Activated naive CD4-positive, alpha-beta T cell treated with anti-CD3 and anti-CD28 coated beads, Interleukin-2, amount 50 U/mL, for 16 hours (primary cell): ENCODE data around the gene FMNL2.

Source experiments
- DNase-seq: peaks from one replicate; pipeline ENCODE4 v3.0.0-alpha.2; 2020

FMNL2 gene

GRCh38 chr2:152452256-152452973 lies 117.4 kb downstream of the FMNL2 start:
- no peak for DNase-seq

DNA sequence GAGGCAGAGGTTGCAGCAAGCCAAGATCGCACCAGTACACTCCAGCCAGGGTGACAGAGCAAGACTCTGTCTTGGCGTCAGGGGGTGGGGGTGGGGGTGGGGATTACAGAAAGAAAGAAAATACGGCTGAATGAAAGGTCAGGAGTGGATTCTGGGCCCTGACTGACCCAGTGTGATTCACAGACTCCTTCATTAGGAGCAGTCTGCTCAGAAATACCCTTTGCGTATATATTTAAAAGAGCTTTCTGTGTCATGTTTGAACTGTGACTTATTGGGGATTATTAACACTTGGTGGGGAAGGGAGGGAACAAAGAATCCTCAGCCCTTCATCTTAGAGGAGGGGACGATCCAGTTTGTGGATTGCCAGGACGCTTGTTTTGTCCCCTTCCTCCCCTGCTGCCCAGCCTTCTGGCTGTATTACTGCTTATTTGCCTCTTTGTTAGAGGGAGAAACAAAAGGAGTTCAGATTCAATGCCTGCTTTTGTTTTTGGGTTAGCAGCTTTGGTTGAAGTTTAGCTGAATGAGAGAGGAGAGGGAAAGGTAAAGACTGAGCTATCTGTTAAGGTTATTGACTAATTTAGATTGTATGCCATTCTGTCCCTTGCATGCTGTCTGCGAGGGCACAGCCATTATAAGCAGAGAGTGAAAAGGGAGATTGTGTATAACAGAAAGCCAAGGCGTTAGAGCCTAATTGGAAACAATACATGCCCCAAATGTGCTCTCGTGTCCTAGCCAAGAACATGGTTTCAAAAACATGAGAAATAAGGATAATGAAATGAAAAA lies 118.3 kb downstream of the FMNL2 start:
- no peak for DNase-seq

- no peak for DNase-seq
Measured at GRCh38 chr2:152454371-152454770, 119.4 kb downstream of the FMNL2 start.

DNA sequence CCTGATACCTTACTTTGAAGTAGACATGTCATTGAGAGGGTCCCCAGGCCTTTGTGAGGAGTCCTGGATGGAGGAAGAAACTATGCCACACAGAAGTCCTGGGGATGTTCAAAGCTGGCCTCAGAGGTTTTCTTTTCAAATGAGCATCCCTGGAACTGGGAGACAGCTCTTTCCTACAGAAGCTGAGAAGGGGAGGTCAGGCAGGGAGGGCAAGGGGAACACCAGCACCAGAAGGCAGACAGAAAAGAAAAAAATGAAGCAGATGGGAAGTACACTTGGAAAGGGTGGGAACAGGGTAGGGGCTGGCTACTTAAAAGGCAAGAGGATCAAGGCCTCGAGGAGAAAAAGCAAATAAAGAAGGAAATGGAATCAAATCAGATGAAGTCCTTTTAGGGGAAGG lies 120.0 kb downstream of the FMNL2 start:
- no peak for DNase-seq

- DNase-seq: no peak
Measured at GRCh38 chr2:152455738-152456137, 120.8 kb downstream of the FMNL2 start.

DNA sequence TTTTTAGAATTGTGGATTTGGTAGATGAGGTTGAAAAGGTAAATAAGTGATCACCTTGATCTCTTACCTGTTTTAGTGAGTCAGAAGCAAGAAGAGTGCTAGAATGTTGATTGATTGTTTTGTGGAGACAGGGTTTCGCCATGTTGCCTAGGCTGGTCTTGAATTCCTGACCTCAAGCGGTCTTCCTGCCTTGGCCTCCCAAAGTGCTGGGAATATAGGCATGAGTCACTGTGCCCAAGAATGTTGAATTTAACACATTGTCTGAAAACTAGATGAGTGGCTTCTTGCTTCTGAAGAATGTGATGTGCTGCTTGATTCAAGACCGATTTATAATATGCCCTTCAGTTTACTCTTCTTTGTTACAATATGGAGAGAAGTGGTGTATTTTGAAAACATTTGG lies 121.3 kb downstream of the FMNL2 start:
- no peak for DNase-seq

DNA sequence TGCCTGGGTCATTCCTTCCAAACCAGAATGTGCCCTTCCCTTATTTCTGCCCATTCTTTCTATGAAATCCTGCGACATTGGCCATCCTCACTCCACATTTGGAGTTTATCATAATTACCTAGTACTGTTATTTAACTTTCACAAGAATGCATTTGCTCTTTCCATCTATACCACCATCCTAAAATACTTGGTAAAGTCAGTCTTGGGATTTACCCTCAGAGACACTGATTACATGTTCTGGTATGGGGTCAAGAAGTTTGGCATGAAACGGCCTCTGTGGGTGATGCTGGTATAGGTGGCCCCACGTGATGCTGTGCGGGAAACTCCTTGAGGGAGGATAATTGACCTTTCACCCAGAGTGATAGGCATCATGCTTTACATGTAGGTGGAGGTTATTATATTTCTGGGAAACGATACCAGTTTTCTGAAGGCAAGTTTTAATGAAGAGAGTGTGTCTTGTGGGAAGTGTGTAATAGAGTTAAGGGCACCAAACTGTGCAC lies 123.5 kb downstream of the FMNL2 start:
- no peak for DNase-seq

DNA sequence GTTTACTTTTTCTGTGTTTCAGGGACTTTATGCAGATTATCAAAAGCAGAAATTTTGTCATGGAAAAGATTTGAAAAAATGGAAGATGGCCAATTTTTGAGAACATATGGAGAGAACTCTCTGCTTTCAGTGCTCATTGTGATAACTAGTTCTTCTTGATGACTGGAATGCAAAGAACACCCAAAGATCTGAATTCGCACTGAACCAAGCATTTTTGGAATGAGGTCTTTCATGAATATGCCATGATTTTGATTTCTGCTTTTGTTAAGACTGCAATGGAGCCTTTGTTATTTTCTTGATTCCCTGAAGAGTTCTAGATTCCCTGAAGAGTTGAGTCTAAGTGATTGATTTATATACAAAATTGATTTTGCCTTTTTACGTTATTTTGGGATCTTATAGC lies 124.1 kb downstream of the FMNL2 start:
- DNase-seq: no peak

GRCh38 chr2:152460567-152460966 lies 125.6 kb downstream of the FMNL2 start:
- no peak for DNase-seq

DNA sequence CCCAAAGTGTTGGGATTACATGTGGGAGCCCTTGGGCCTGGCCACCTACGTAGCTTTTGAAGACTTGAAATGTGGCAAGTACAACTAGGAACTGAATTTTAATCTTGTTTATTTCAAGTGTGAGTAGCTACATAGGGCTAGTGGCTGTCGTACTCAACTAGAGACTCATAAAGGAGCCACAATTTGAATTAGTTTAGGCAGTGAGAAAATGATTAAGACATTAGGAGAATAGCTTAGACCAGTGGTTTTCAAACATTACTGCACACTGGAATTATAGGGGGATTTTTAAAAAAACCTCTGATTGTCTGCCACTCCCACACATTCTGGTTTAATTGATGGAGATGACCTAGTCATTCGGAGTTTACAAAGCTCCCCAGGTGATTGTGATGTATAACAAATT lies 127.1 kb downstream of the FMNL2 start:
- DNase-seq: no peak

DNA sequence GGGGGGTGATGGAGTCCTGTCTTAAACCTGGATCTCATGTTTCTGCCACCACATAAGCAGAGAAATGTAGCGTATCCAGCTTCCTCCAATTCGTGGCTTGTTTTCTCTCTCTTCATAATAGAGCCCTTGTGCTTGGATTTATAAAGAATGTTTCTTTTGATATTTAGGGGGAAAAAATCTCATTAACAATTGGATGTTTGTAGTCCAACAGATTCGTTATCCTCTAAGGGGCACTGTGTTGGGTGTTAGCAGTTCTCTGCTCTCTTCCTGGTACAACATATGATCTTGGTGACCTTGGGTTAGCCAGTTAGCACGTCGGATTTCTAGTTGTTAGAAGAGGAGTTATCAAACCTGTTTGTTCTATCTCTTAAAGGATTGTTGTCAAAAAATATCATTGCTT lies 127.8 kb downstream of the FMNL2 start:
- DNase-seq: no peak

DNA sequence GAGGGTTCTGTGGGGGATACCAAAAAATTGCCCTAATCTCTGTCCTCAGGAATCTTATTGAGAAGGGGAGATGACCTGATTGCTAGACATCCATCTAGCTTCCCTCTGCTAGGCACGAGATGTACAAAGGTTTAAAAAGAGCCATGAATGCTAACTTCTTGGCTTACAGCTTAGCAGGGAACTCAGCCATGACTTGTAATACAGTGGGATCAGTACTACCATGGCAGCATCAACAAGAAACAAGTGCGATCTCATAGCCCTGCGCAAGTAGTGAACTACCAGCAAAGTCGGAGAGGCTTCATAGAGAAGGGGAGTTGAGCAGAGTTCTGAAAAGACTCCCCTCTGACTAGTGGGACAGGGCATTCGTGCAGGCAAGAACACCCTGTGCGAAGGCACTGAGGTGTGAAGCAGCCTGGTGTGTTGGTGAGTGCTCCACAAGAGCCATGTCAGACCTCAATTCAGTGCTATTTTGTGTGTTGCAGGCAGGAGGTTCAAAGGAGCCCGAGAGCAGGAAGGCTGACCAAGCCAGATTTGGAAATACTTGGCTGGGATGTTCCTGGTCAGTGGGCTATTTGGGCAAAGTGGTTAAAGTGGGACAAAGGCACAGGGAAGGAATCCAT lies 130.0 kb downstream of the FMNL2 start:
- DNase-seq: no peak

DNA sequence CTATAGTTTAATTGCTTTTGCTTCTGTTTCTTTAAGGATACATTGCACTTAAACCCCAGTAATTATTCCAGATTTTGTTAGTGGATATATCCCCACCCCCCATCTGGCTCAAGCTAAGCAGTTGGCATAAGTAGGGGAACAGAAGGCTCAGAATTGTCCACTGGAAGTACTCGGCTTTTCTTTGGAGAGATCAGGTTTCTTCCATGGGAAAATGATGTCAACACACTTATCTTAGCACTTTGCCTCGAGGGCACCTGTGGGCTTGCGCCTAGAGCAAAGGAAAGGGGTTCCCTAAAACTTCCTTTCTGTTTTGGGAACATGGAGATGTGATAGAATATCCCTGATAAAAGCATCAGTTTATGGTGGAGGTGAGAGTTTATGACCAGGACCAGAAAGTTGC lies 130.6 kb downstream of the FMNL2 start:
- no peak for DNase-seq

DNA sequence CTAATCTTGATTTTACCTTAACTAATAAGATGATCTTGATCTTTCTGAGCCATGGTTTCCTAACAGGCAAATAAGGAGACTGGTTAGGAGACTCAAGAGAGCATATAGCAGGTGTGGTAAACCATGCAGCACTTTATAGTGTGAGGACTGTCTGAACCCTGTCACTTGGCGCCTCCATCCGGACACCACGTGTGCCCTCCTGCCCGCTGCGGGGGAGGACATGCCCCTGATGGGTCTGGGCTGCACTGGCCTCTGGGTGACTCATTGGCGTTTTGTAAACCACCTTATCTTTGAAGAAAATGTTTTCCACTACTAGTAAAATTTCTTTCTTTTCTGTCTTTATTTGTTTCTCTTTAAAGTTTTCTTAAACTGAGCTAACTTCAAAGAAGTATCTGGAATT lies 131.1 kb downstream of the FMNL2 start:
- no peak for DNase-seq

DNA sequence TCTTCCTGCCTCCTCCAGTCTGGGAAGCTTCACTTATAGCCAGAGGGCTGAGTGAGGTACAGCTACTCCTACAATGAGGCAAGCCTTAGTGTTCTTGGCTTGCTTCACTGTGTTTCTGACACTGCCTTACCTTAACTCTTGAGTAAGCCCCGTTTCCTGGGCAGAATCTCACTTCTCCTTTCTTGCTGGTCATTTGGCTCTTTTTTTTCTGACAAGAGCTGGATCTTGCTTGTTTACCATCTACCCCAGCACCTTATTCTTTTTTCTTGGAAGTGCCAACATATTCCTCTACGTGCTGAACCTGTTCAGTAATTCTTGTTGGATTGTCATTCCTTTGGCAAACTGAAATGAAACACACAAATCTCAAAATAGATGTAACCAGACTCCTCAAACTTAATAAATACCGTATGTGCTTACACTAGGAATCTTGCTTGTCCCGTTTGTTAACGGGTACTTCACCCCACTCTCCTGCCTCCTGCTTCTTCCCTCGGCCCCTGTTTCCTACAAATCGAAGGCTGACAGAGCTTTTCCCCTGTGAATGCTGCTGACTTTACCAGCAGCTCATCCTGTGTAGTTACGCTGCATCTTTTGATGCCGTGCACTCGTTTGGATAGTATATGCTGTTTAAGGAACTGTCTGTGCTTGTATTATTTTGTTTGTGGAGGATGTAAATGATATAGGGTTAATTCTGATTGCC lies 132.2 kb downstream of the FMNL2 start:
- DNase-seq: no peak

DNA sequence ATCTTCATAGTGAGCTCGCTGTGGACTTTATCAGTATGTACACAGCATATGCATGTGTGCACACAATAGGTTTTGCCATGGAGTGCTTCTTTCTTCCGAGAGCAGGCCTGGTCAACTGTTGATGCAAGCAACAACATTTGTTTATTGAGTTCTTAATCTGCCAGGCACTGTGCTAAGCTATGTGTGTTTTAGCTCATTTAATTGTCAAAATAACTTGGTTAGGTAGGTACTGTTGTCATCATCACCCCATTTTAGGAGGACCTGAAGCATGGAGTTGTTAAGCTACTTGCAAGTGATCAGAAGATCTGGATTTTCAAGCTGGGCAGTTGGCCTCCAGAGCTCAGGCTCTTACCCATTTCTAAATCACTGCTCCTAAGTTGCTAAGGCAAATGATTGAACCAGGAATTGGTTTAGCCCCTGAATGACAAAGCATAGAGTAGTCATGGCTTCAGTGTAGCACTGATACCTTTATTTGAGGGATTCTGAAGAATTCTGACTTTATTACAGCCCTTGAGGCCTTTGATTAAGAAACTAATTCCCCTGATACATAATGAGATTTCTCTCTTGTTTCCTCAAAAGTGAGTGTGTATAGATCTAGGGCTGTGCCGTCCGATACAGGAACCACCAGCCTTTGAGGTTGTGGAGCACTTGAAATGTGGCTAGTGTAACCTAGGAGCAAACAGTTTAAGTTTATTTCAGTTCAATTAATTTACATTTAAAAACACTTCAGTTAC lies 132.9 kb downstream of the FMNL2 start:
- no peak for DNase-seq

DNA sequence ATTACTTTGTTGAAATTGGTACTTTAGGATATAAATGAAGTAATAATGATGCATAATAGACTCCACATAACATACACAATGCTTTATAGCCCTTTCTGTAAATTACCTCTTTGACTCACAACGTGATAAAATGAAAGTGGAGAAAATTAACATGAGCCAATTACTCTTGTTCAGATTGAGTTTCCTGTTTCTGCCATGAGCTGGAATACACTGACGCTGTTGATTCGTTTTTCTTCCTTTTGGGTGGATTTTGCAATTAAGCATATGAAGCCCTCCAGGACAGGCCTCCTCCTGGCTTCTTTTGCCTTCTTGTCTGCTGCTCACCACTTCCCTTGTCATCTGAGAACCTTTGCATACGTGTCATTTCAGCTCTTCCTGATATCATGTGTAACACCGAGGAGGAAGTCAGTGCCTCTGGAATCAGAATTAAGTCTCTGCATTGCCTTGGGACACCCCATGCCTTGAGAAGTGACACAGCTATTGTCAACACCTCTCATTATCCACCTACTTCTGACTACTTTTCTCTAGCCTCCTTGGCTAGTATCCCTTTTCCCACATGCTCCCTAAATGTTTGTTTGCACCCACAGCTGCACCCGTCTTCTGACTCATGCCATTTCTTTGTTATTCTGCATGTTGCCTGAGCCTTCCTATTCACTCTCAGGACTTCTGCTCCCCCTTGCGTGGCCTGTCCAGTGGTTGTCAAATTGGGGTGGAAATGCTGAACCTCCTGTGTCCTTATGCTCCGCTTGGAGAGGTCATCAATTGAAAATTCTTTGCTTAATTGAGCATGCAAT lies 134.1 kb downstream of the FMNL2 start:
- DNase-seq: no peak

GRCh38 chr2:152470861-152471854 lies 136.2 kb downstream of the FMNL2 start:
- no peak for DNase-seq

DNA sequence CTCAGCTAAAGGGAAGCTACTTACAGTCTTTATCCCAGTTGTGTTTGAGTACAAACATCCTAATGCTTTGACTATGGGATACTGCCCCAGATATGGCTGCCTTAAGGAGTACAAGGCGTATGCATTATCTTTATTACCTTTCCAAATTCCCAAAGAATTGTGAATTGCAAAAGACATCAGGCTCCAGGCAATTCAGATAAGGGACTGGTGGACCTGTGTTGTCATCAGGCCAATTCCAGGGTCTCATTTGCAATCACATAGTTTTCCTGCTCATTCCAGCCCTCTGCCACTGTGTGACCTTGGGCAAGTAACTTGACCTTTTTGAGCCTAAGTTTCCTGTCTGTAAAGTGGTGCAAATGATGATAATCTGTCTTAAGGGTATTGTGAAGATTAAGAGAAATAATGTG lies 137.5 kb downstream of the FMNL2 start:
- no peak for DNase-seq

GRCh38 chr2:152473151-152473857 lies 138.3 kb downstream of the FMNL2 start:
- no peak for DNase-seq
